NCI-H748 (cell line): Measurements from ENCODE around the gene PGGHG.
"Not testable (repeated sequence)": the region's sequence is repeated elsewhere in the genome, so short reads cannot be mapped to it uniquely, and the experiment has no call there.

Experiments
- DNase-seq: peaks from one replicate; lab custom pipeline; 2025; ENCODE audit not compliant: unreplicated experiment; lab: John Stamatoyannopoulos, UW

Gene PGGHG

DNA sequence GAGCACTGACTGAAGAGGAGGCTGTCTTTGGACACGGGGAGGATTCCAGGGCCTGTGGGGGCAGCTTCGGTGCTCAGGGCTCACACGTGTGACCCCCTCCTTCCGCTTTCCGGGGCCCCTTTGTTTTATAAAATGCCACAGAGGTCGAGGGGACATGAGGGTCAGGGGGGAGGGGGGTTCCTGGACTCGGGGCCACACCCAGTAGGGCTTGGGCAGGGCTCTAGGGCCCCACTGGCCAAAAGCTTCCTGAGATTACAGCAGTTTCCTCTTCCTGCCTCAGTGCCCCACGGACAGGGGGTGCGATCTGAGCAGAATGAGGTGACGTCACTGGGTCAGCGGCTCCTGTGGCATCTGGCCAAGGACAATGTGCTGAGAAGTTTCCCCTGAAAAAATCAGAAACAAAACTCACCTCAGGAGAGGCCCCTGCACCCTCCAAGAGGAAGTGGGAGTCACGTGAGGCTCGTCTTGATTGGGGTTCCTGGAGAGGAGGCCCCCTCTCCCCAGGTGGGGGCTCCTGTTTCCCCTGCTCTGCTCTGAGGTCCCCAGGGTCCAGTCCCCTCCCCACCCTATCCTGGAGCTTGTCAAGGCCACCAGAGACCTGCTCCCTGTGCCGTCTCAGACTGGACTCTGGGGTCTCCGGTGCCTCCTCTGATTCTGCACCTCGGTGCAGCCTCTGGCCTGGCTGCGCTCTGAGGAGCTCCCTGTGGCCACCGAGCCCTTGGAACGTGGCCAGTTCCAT lies 38.1 kb downstream of the PGGHG start:
- DNase-seq, result no peak

DNA sequence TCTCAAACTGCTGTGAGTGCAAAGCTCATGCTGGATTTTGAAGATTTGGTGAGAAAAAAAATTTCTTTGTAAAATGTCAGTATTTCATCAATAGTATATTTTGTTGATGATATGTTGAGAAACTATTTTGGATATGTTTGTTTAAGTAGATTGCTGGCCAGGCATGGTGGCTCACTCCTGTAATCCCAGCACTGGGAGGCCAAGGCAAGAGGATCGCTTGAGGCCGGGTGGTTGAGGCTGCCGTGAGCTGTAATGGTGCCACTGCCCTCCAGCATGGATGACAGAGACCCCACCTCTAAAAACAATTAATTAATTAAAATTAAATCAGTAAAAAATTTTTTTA lies 38.6 kb downstream of the PGGHG start:
- DNase-seq, result no peak

GRCh38 chr11:328012-328411 lies 39.1 kb downstream of the PGGHG start:
- no peak for DNase-seq

- DNase-seq, result not testable (repeated sequence)
Observed at GRCh38 chr11:328516-329100, 39.7 kb downstream of the PGGHG start.

GRCh38 chr11:329886-330253 lies 40.9 kb downstream of the PGGHG start:
- DNase-seq, result no peak

GRCh38 chr11:330307-330693 lies 41.4 kb downstream of the PGGHG start:
- no peak for DNase-seq

DNA sequence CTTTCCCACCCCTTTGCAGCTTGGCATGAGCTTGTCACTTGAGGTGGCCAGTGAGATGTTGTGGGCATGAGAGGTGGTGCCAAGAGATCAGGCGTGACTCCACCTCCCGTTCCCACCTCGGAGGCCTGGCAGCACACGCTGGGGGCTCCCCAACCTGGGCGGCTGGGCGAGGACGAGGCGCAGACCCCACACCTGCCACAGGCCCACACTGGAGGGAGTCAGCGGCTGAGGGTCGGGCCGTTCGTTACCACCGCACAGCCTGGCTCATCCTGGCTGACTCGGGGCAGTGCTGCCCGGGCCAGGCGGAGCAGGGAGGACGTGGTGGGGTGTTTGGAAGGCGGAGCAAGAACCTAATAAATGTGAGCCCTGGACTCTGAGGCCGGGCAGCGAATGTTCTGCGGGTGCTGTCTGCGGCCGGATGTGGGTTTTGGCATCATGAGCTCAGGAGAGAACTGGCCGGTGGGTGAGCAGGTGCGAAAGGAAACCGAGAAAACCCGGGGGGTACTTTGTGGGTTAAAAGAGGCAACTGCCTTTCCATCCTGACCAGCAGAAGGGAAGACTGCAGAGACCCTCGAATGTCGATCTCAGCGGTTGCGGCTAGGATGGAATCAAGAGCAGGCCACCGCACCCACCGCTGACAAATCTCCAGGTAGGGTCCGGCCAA lies 41.9 kb downstream of the PGGHG start:
- DNase-seq, result no peak

DNA sequence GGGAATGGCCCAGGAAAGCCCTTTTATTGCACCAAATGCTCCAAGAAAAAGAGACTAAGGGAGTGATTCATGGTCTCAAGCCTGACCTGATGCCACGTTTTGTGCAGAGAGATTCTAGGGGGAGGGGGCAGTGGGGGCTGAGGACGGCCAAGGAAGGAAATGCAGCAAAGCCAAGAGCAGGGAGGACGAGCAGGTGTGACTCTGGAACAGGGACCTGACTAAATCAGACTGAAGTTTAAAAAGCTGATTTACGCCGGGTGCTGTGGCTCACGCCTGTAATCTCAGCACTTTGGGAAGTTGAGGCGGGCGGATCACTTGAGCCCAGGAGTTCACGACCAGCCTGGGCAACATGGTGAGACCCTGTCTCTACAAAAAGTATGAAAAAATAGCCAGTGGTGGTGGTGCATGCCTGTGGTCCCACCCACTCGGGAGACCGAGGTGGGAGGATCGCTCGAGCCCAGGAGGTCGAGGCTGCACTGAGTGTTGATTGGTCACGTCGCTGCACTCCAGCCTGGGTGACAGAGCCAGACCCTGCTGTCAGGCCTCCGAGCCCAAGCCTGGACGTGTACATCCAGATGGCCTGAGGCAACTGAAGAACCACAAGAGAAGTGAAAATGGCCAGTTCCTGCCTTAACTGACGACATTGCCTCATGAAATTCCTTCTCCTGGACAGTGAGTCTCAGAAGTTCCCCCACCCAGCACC lies 42.6 kb downstream of the PGGHG start:
- no peak for DNase-seq

DNA sequence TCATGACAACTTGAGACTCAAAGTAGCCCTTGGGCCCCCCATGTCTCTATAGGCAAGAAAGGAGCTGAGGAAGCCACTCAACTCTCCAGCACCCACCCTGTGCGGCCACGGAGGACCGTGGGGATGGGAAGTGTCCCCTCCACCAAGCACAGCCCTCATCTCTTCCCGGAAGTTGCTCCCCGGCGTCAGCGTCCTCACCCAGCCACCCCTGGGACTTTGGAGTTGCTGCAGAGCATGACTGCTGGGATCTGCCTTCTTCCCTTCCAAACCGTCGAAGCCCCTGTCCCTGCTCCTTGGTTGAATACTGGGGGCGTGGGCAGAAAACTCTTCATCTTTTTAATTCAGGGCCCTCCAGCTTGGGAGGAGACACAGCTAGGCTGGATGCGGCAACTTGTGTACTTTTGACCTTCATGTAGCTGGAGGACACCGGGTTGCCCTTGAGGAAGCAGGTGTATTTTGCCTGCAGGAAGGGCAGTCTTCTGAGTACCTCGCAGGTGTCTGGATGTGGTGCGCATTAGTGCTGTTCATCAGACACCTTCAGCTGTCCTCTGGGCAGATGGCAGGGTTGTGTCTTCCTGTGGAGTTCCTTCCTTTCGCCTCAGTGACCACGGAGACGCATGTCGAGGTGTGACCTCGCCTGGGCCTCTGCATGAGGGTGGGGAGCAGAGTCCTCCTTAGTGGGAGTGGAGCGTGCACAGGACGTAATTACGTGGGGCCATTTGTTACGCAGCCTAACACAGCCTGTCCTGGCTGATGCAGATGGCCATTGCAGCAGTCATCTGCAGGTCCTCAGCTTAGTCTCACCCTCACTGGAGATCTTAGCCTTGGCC lies 43.9 kb downstream of the PGGHG start:
- DNase-seq, result no peak

DNA sequence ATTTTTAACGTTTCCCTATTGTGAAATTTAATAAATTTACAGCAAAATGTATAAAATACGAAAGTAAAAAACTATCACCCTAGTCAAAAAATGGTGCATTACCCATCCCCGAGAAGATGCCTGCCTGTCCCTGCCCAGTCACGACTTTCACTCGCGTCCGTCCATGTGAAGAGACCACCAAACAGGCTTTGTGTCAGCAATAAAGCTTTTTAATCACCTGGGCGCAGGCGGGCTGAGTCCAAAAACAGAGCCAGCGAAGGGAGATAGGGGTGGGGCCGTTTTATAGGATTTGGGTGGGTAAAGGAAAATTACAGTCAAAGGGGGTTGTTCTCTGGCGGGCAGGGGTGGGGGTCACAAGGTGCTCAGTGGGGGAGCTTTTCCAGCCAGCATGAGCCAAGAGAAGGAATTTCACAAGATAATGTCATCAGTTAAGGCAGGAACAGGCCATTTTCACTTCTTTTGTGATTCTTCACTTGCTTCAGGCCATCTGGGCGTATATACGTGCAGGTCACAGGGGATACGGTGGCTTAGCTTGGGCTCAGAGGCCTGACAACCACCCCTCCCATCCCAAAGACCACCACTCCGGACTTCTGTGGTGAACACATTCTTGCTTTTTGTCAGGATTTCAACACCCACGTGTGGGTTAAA lies 44.8 kb downstream of the PGGHG start:
- not testable (repeated sequence) for DNase-seq

DNA sequence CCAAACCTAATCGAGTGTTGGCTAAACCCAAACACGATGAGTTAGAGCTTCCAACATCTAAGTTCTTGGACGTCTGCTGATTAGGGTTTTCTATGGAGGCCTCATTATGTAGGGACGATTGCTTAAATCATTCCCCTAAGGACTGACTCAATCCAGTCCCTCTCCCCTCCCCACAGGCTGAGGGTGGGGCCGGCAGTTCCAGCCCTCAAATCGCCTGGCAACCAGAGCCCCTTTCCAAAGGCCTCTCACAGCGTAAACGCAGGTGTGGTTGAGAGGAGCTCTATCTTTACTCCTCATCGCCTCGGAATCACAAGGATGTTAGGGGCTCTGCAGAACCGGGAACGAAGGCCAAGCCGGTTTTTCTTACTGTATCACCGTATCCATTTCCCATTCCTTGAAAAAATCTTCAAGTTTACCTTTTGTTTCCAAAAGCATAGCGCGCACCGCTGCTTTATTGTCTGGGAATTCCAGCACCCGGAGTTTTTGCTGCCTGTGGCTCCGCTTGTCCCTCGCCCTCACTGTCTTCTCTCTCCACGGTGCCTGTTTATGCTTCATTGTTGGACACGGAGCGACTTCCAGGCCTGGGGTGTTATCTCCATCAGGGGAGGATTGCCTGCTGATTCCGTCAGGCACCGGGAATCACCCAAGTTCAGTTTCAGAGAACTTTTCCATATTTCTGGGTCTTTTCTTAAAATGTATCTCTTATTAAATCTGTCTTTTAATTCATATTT lies 45.5 kb downstream of the PGGHG start:
- peak; percentile 67 for DNase-seq

- no peak for DNase-seq
Observed at GRCh38 chr11:335779-336658, 47.1 kb downstream of the PGGHG start.

- no peak for DNase-seq
Observed at GRCh38 chr11:336659-337198, 47.8 kb downstream of the PGGHG start.

DNA sequence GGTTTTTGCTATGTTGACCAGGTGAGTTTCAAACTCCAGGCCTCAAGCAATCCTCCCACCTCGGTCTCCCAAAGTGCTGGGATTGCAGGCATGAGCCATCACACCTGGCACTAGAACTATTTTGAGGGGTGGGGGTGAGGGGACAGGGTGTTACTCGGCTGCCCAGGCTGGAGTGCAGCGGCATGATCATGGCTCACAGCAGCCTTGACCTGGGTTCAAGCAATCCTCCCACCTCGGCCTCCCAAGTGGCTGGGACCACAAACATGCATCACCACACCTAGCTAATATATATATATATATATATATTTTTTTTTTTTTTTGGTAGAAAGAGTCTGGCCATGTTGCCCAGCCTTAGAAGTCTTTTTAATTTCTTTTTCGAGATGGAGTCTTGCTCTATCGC lies 48.8 kb downstream of the PGGHG start:
- no peak for DNase-seq

GRCh38 chr11:339963-340362 lies 51.0 kb downstream of the PGGHG start:
- DNase-seq, result no peak

GRCh38 chr11:340539-341512 lies 51.9 kb downstream of the PGGHG start:
- no peak for DNase-seq

GRCh38 chr11:342328-342727 lies 53.4 kb downstream of the PGGHG start:
- DNase-seq, result no peak
